GM12864 (cell line): ENCODE results near the gene NOL4L.

ENCODE experiments used
- DNase-seq: peaks from one replicate; pipeline ENCODE4 v3.0.0-alpha.2; 2011; ENCODE audit warnings: low read depth
- H3K4me3 ChIP-seq: 2 replicates; pipeline ENCODE4 v1.5.1; 2011; ENCODE audit warnings: mild to moderate bottlenecking, low read depth, low read length, control low read depth
- CTCF ChIP-seq: IDR thresholded peaks from 2 replicates; pipeline ENCODE4 v1.5.1; 2011; ENCODE audit warnings: low read depth, mild to moderate bottlenecking, moderate library complexity, low read length, control low read depth, inconsistent platforms; ENCODE audit errors: missing control alignments

The NOL4L gene

GRCh38 chr20:32481311-32482142 is 103.6 kb downstream of the NOL4L start:
- no peak overlapping the region for H3K4me3 ChIP-seq
- TF ChIP-seq CTCF: no peak
- DNase-seq: no peak

DNA sequence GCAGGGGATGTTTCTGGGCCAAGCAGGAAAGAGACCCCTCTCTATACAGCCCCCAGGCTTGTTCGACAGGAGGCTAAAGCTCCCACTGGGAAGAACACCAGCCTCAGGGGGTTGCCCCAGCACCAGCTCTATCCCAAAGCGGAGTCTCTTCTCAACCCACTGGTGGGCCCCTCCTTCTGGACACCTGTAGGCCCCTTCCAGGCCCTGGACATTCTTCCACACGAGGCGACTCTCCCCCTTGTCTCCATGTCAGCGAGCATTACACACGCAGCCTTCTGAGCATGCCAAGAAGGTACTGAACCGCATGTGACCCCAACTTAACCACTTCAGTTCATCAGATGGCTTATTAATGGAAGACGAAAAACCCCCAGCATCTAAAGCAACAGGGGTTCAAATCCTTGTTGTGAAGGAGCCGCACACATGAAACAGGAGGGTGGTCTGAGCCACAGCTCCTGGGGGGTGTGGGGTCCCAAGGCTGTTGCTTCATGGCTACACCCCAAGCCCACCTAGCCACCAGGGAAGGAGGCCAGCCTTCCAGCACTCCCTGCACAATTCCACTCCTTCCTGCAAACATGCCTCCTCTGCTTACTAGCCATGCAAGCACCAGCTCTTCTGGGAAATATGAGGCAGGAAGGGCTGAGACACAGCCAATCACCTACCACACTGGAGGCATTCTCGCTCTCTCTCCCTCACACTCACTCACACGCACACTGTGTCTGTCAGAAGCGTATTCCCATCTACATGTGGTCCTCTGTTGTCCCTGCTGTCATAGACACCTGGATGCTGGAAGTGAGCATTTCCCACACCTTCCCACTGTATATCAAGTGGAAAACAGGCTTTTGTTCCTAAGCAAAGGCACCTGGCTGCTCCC is 104.5 kb downstream of the NOL4L start:
- no peak for TF ChIP-seq CTCF
- no peak for DNase-seq
- no peak overlapping the region for H3K4me3 ChIP-seq

DNA sequence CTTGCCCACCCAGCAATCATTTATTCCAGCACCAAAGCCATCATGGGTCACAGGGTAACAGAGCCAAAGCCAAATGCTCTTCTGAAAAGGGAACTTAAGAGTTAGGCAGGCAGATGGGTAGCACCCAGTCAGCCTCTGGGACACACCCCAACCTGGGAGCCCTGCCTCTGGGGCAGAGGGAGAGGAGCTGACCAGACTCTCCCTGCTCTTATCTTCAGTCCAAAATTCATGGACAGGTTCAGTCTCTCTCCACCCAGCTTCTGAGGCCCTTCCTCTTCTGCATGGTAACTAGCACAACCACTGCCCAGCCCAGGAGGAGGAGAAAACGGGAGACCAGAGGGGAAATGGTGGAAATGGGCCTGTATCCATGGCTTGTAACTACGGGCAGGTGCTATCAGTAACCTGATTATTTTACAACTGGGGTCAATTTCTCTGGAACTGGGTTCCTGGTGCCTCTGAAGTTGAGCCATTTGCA is 105.4 kb downstream of the NOL4L start:
- DNase-seq: no peak
- no peak overlapping the region for H3K4me3 ChIP-seq
- no peak for TF ChIP-seq CTCF

GRCh38 chr20:32479012-32479411 is 106.1 kb downstream of the NOL4L start:
- TF ChIP-seq CTCF: no peak
- no peak overlapping the region for H3K4me3 ChIP-seq
- DNase-seq: no peak

DNA sequence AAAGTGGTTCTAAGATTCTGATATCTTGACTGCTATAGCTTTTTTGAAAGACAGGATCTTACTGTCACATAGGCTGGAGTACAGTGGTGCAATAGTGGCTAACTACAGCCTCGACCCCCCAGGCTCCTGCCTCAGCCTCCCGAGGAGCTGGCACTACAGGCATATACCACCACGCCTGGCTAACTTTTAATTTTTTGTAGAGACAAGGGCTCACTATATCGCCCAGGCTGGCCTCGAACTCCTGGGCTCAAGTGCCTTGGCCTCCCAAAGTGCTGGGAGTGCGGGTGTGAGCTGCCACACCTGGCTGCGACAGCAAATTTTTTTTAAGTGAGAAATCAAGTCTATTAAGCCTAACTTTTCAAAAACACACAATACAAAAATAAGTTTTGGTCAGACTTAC is 106.6 kb downstream of the NOL4L start:
- H3K4me3 ChIP-seq: no peak overlapping the region
- no peak for DNase-seq
- TF ChIP-seq CTCF: no peak

- TF ChIP-seq CTCF: no peak
- no peak for DNase-seq
- no peak overlapping the region for H3K4me3 ChIP-seq
These were observed 107.3 kb downstream of the NOL4L start for GRCh38 chr20:32477594-32478512.
